ENCODE measurements around the gene UBR3. TPM values are rescaled to one million over a fixed set of nuclear protein-coding genes. Genes with fewer than 3 reads are reported as not detected.

UBR3 gene
- polyA plus RNA-seq, 2 of the 4 experiments (the other 2 are of a cell fraction) = 11.0 to 23.1 TPM

GRCh38 chr2:169994752-169995151 lies 167.5 kb downstream of the UBR3 start:
- DNase-seq (ENCODE audit: low read depth in 1 of 2, low spot score in 1 of 2) = no peak
- ATAC-seq = no peak
- no peak overlapping the region for H3K4me3 ChIP-seq
- ChIA-PET CTCF (no interaction called here), POLR2A (no interaction called here)
- no peaks in the 10 kb centered on the region for H3K4me1 ChIP-seq
- no peak for FAIRE-seq
- H3K27ac ChIP-seq = no peak overlapping the region
- 94% methylated on average over 2 of the region's 2 CpGs for WGBS (ENCODE audit: missing lambda C conversion rate)
- H3K9me3 ChIP-seq = no peaks in the 10 kb centered on the region
- no peak for TF ChIP-seq USF2 (IDR thresholded peaks at IDR 0.05)
- no peak for TF ChIP-seq EHF (CRISPR knock-in tag; IDR thresholded peaks at IDR 0.05)
- no peak for TF ChIP-seq HOXB5 (CRISPR knock-in tag; IDR thresholded peaks at IDR 0.05)
- no peak for TF ChIP-seq CBX2 (IDR thresholded peaks at IDR 0.05; ENCODE audit: borderline replicate concordance, low read depth)
- no peak overlapping the region for H3K4me2 ChIP-seq

GRCh38 chr2:169997140-169997887 lies 170.1 kb downstream of the UBR3 start:
- ChIA-PET CTCF (interaction anchor here (0.5 to 0.7 kb wide), 2 partner anchors 76 to 902 kb away, joined by 3 read pairs; no protein-coding TSS in a partner anchor), POLR2A (no interaction called here)
- ATAC-seq (no peak), FAIRE-seq (no peak), DNase-seq (ENCODE audit: low read depth in 1 of 2, low spot score in 1 of 2) (no peak)
- 92% methylated on average over 9 of the region's 9 CpGs for WGBS (ENCODE audit: missing lambda C conversion rate)
- Histone ChIP-seq H3K27ac (no peak overlapping the region), H3K4me1 (no peaks in the 10 kb centered on the region), H3K4me2 (no peak overlapping the region), H3K4me3 (no peak overlapping the region), H3K9me3 (no peaks in the 10 kb centered on the region)
- TF ChIP-seq SREBF2 (IDR thresholded peaks at IDR 0.05) = no peak
- TF ChIP-seq KDM5A (IDR thresholded peaks at IDR 0.05) = no peak
- no peak for TF ChIP-seq REST (IDR thresholded peaks at IDR 0.05)
- TF ChIP-seq HES2 (IDR thresholded peaks at IDR 0.05) = no peak
- TF ChIP-seq ZSCAN20 (CRISPR knock-in tag; IDR thresholded peaks at IDR 0.05) = no peak
- no peak for TF ChIP-seq NFE2L2 (conservative IDR thresholded peaks at IDR 0.05; ENCODE audit: low read length)
- no peak for TF ChIP-seq MAX (IDR thresholded peaks at IDR 0.05)
- no peak for TF ChIP-seq JUN (IDR thresholded peaks at IDR 0.05)
- no peak for TF ChIP-seq ZC3H11A (IDR thresholded peaks at IDR 0.05)
- TF ChIP-seq BHLHE40 (IDR thresholded peaks at IDR 0.05; ENCODE audit: low read depth, low read length) = no peak
- TF ChIP-seq NR3C1 (IDR thresholded peaks at IDR 0.05) = no peak
- TF ChIP-seq ELK1 (IDR thresholded peaks at IDR 0.05; ENCODE audit: low read depth, low read length) = no peak
- TF ChIP-seq PBX3 (IDR thresholded peaks at IDR 0.05) = no peak
- TF ChIP-seq FOXS1 (CRISPR knock-in tag; IDR thresholded peaks at IDR 0.05) = no peak
- no peak for TF ChIP-seq CBX2 (IDR thresholded peaks at IDR 0.05; ENCODE audit: borderline replicate concordance, low read depth)
- no peak for TF ChIP-seq HOXA7 (CRISPR knock-in tag; IDR thresholded peaks at IDR 0.05)
- no peak for TF ChIP-seq E2F6 (IDR thresholded peaks at IDR 0.05; ENCODE audit: borderline replicate concordance, low read depth)
- TF ChIP-seq HDAC2 (IDR thresholded peaks at IDR 0.05) = no peak
- TF ChIP-seq TFCP2L1 (CRISPR knock-in tag; IDR thresholded peaks at IDR 0.05) = no peak
